K562 (cell line): ENCODE results near the gene SAFB.

ENCODE experiments used
- CREB3 ChIP-seq: fragments of 450-650 bp; conservative IDR thresholded peaks from 2 replicates; pipeline ENCODE4 v1.6.1; 2016; ENCODE audit warnings: missing genetic modification characterization, low read depth, mild to moderate bottlenecking, missing compliant biosample characterization, moderate library complexity
- CTCF ChIP-seq, 3 experiments: IDR thresholded peaks in 2 of 3; conservative IDR thresholded peaks in 1 of 3; 2 replicates each; pipeline ENCODE4 v1.5.1; 2011 to 2012; ENCODE audit warnings: low read length in 3 of 3, mild to moderate bottlenecking in 3 of 3, control low read depth in 2 of 3, improper control_type of control experiment in 1 of 3, inconsistent platforms in 1 of 3, low read depth in 1 of 3, mixed read lengths in 1 of 3, moderate library complexity in 1 of 3; ENCODE audit not compliant: insufficient read depth in 2 of 3
- EZH2 ChIP-seq: IDR thresholded peaks from 2 replicates; pipeline ENCODE4 v1.6.1; 2012; ENCODE audit warnings: low read depth, mild to moderate bottlenecking, inconsistent platforms, low read length, borderline replicate concordance
- MAFF ChIP-seq: IDR thresholded peaks from 2 replicates; pipeline ENCODE4 v1.6.1; 2012; ENCODE audit warnings: low read length, improper control_type of control experiment
- NBN ChIP-seq: fragments of 450-650 bp; IDR thresholded peaks from 2 replicates; pipeline ENCODE4 v1.6.1; 2016; ENCODE audit warnings: low read depth, mild to moderate bottlenecking
- NR1H2 ChIP-seq: sonication (generic); formaldehyde crosslinking; IDR thresholded peaks from 2 replicates; pipeline ENCODE4 v1.4.0; 2020; ENCODE audit warnings: mild to moderate bottlenecking, missing genetic modification reagents
- REST ChIP-seq, 2 experiments: fragments of 450-650 bp; formaldehyde crosslinking in 1 of 2; IDR thresholded peaks; 2 replicates each; pipeline versions ENCODE4 v1.4.0 to v1.6.1; 2014 to 2020; ENCODE audit warnings: mild to moderate bottlenecking in 2 of 2, borderline replicate concordance in 1 of 2, low read depth in 1 of 2
- SIN3A ChIP-seq, 2 experiments: fragments of 150-350 bp in 1 of 2; IDR thresholded peaks; 2 replicates each; pipeline ENCODE4 v1.6.1; 2011 to 2016; ENCODE audit warnings: borderline replicate concordance in 2 of 2, low read depth in 2 of 2, low read length in 2 of 2, mild to moderate bottlenecking in 2 of 2, moderate library complexity in 2 of 2; ENCODE audit not compliant: control insufficient read depth in 1 of 2
- SRF ChIP-seq, 2 experiments: fragments of 250-450, 450-650 bp in 1 of 2; sonication (Bioruptor Pico) in 1 of 2; sonication (generic) in 1 of 2; formaldehyde crosslinking; IDR thresholded peaks; 2 replicates each; pipeline versions ENCODE4 v1.5.0 to v1.5.1; 2020 to 2022; ENCODE audit warnings: mild to moderate bottlenecking in 1 of 2, missing genetic modification reagents in 1 of 2

GRCh38 chr19:5651361-5651760, 28.5 kb downstream of the SAFB start:
- TF ChIP-seq NR1H2, result no peak
- TF ChIP-seq SIN3A (IDR thresholded peaks at IDR 0.05; ENCODE audit: borderline replicate concordance in 2 of 2, control insufficient read depth in 1 of 2, low read depth in 2 of 2, low read length in 2 of 2), result no peak
- no peak for TF ChIP-seq NBN
- no peak for TF ChIP-seq REST (IDR thresholded peaks at IDR 0.05; ENCODE audit: borderline replicate concordance)
- no peak for TF ChIP-seq REST (CRISPR knock-in tag; IDR thresholded peaks at IDR 0.05; ENCODE audit: low read depth)
- no peak for TF ChIP-seq MAFF
- TF ChIP-seq CTCF (IDR thresholded peaks at IDR 0.05 in 2 of 3, conservative IDR thresholded peaks at IDR 0.05 in 1 of 3; ENCODE audit: insufficient read depth in 2 of 3, low read depth in 1 of 3, low read length in 3 of 3), result 0 out of 6 replicates have a peak, but pooled peaks of 1 of the 3 experiments have one; percentile 16
- no peak for TF ChIP-seq SRF (CRISPR knock-in tag; IDR thresholded peaks at IDR 0.05)
- TF ChIP-seq CREB3 (tag), result no peak
- no peak for TF ChIP-seq EZH2
